Stimulated activated naive CD8-positive, alpha-beta T cell treated with anti-CD3 and anti-CD28 coated beads, Interleukin-15, amount 100 ng/mL, for 72 hours (primary cell): ENCODE measurements around the gene CD101.

Experiments
- ATAC-seq: fragments of 150-1000 bp; cut with Tn5 transposase; 2 replicates; pipeline ENCODE4 v1.10.0; 2021; ENCODE audit warnings: mild to moderate bottlenecking, moderate library complexity
- DNase-seq, 2 donors: peaks; one replicate each; pipeline ENCODE4 v3.0.0; 2021 to 2022
- H3K27ac Mint-ChIP-seq, 2 donors: one replicate each; pipeline ENCODE4 v1.8.0; 2022; ENCODE audit warnings: mild to moderate bottlenecking in 2 of 2, mixed read lengths in 2 of 2, moderate library complexity in 2 of 2
- H3K27me3 Mint-ChIP-seq: one replicate; pipeline ENCODE4 v1.8.0; 2022; ENCODE audit warnings: mixed read lengths
- H3K4me1 Mint-ChIP-seq: one replicate; pipeline ENCODE4 v1.8.0; 2022; ENCODE audit warnings: mild to moderate bottlenecking, mixed read lengths
- H3K4me3 Mint-ChIP-seq, 2 donors: one replicate each; pipeline ENCODE4 v1.8.0; 2022; ENCODE audit warnings: mild to moderate bottlenecking in 2 of 2, mixed read lengths in 2 of 2, moderate library complexity in 1 of 2
- H3K9me3 Mint-ChIP-seq, 2 donors: one replicate each; pipeline ENCODE4 v1.8.0; 2022; ENCODE audit warnings: mixed read lengths in 2 of 2

The CD101 gene

GRCh38 chr1:116994411-116994810 lies 7.1 kb upstream of the CD101 start:
- Mint-ChIP-seq H3K27ac (no peak overlapping the region), H3K9me3 (peaks cover 0 to 4% of the 10 kb centered on the region in 2 donors), H3K4me3 (no peak overlapping the region), H3K4me1 (peaks cover 25% of the 10 kb centered on the region), H3K27me3 (no peaks in the 10 kb centered on the region)
- DNase-seq: no peak
- ATAC-seq: no peak

GRCh38 chr1:116997066-116997465 lies 4.5 kb upstream of the CD101 start:
- Mint-ChIP-seq H3K4me1 (peaks cover 29% of the 10 kb centered on the region), H3K27me3 (no peaks in the 10 kb centered on the region), H3K9me3 (peaks cover 2 to 5% of the 10 kb centered on the region in 2 donors), H3K4me3 (no peak overlapping the region), H3K27ac (no peak overlapping the region)
- no peak for DNase-seq
- no peak for ATAC-seq

- peaks cover 32% of the 10 kb centered on the region for H3K4me1 Mint-ChIP-seq
- H3K27me3 Mint-ChIP-seq: no peaks in the 10 kb centered on the region
- ATAC-seq (no peak), DNase-seq (no peak)
- H3K4me3 Mint-ChIP-seq: no peak overlapping the region
- H3K9me3 Mint-ChIP-seq: peaks cover 7 to 9% of the 10 kb centered on the region in 2 donors
- no peak overlapping the region for H3K27ac Mint-ChIP-seq
These were observed 3.9 kb upstream of the CD101 start for GRCh38 chr1:116997636-116998035.

GRCh38 chr1:116999596-116999995 lies 2.0 kb upstream of the CD101 start:
- no peak overlapping the region for H3K27ac Mint-ChIP-seq
- no peak overlapping the region for H3K4me3 Mint-ChIP-seq
- no peak for DNase-seq
- H3K4me1 Mint-ChIP-seq: peaks cover 47% of the 10 kb centered on the region
- H3K9me3 Mint-ChIP-seq: peaks cover 5 to 7% of the 10 kb centered on the region in 2 donors
- H3K27me3 Mint-ChIP-seq: no peaks in the 10 kb centered on the region
- no peak for ATAC-seq

GRCh38 chr1:117000142-117000541 lies 1.4 kb upstream of the CD101 start:
- Mint-ChIP-seq H3K9me3 (peaks cover 5 to 7% of the 10 kb centered on the region in 2 donors), H3K4me1 (peaks cover 52% of the 10 kb centered on the region), H3K4me3 (no peak overlapping the region), H3K27ac (peak overlapping the region in 1 of 2 donors; percentile 49), H3K27me3 (no peaks in the 10 kb centered on the region)
- DNase-seq: no peak
- no peak for ATAC-seq

- H3K27me3 Mint-ChIP-seq: no peaks in the 10 kb centered on the region
- ATAC-seq (no peak), DNase-seq (no peak)
- peak overlapping the region; percentile 41 to 72 for H3K27ac Mint-ChIP-seq
- H3K4me1 Mint-ChIP-seq: peaks cover 80% of the 10 kb centered on the region
- H3K9me3 Mint-ChIP-seq: peaks cover 5 to 7% of the 10 kb centered on the region in 2 donors
- peak overlapping the region; percentile 51 to 69 for H3K4me3 Mint-ChIP-seq
These were observed 1.8 kb downstream of the CD101 start for GRCh38 chr1:117003223-117003875.

- Mint-ChIP-seq H3K27ac (peak overlapping the region; percentile 91 to 94), H3K4me3 (peak overlapping the region; percentile 61 to 62), H3K9me3 (no peaks in the 10 kb centered on the region), H3K4me1 (peaks cover 71% of the 10 kb centered on the region), H3K27me3 (no peaks in the 10 kb centered on the region)
- DNase-seq (no peak), ATAC-seq (peak; percentile 56)
These were observed 6.1 kb downstream of the CD101 start for GRCh38 chr1:117007719-117008013.

- H3K9me3 Mint-ChIP-seq: no peaks in the 10 kb centered on the region
- H3K27ac Mint-ChIP-seq: peak overlapping the region; percentile 77 to 84
- DNase-seq (no peak), ATAC-seq (no peak)
- H3K27me3 Mint-ChIP-seq: no peaks in the 10 kb centered on the region
- peaks cover 68% of the 10 kb centered on the region for H3K4me1 Mint-ChIP-seq
- H3K4me3 Mint-ChIP-seq: peak overlapping the region; percentile 53 to 63
These were observed 7.1 kb downstream of the CD101 start for GRCh38 chr1:117008656-117009055.

- ATAC-seq: peak; percentile 73
- H3K4me1 Mint-ChIP-seq: peaks cover 71% of the 10 kb centered on the region
These were observed 7.6 kb downstream of the CD101 start for GRCh38 chr1:117009132-117009531.

GRCh38 chr1:117010310-117010969 lies 8.9 kb downstream of the CD101 start:
- Mint-ChIP-seq H3K4me1 (peaks cover 68% of the 10 kb centered on the region), H3K4me3 (no peak overlapping the region), H3K27ac (peak overlapping the region in 1 of 2 donors; percentile 49), H3K27me3 (no peaks in the 10 kb centered on the region), H3K9me3 (no peaks in the 10 kb centered on the region)
- DNase-seq: no peak
- ATAC-seq: no peak

More at GRCh38 chr1:117009132-117009531, 7.6 kb downstream of the CD101 start:
- Mint-ChIP-seq H3K9me3 (no peaks in the 10 kb centered on the region), H3K27me3 (no peaks in the 10 kb centered on the region), H3K27ac (peak overlapping the region; percentile 93 to 94), H3K4me3 (peak overlapping the region; percentile 53 to 63)
- DNase-seq: peak in 1 of 2 donors; percentile 43

GRCh38 chr1:117011334-117011733 lies 9.8 kb downstream of the CD101 start:
- H3K27me3 Mint-ChIP-seq: no peaks in the 10 kb centered on the region
- no peak overlapping the region for H3K27ac Mint-ChIP-seq

GRCh38 chr1:117013309-117013858 lies 11.8 kb downstream of the CD101 start:
- Mint-ChIP-seq H3K27me3 (no peaks in the 10 kb centered on the region), H3K4me3 (no peak overlapping the region), H3K4me1 (peaks cover 68% of the 10 kb centered on the region), H3K27ac (no peak overlapping the region), H3K9me3 (no peaks in the 10 kb centered on the region)
- ATAC-seq (no peak), DNase-seq (no peak)

More at GRCh38 chr1:117011334-117011733, 9.8 kb downstream of the CD101 start:
- DNase-seq (no peak), ATAC-seq (no peak)
- H3K4me1 Mint-ChIP-seq: peaks cover 64% of the 10 kb centered on the region
- H3K4me3 Mint-ChIP-seq: no peak overlapping the region
- H3K9me3 Mint-ChIP-seq: no peaks in the 10 kb centered on the region

GRCh38 chr1:117014209-117014608 lies 12.6 kb downstream of the CD101 start:
- peaks cover 63% of the 10 kb centered on the region for H3K4me1 Mint-ChIP-seq
- no peaks in the 10 kb centered on the region for H3K27me3 Mint-ChIP-seq
- DNase-seq (peak in 1 of 2 donors; percentile 31), ATAC-seq (peak; percentile 83)
- peak overlapping the region; percentile 4 to 15 for H3K4me3 Mint-ChIP-seq
- no peaks in the 10 kb centered on the region for H3K9me3 Mint-ChIP-seq
- peak overlapping the region in 1 of 2 donors; percentile 3 for H3K27ac Mint-ChIP-seq

GRCh38 chr1:117015724-117016123 lies 14.2 kb downstream of the CD101 start:
- peak overlapping the region in 1 of 2 donors; percentile 11 for H3K27ac Mint-ChIP-seq
- peaks cover 0 to 5% of the 10 kb centered on the region in 2 donors for H3K9me3 Mint-ChIP-seq
- no peaks in the 10 kb centered on the region for H3K27me3 Mint-ChIP-seq
- H3K4me1 Mint-ChIP-seq: peaks cover 54% of the 10 kb centered on the region
- no peak for ATAC-seq
- no peak overlapping the region for H3K4me3 Mint-ChIP-seq
- no peak for DNase-seq

GRCh38 chr1:117017062-117017461 lies 15.5 kb downstream of the CD101 start:
- DNase-seq (no peak), ATAC-seq (peak; percentile 22)
- Mint-ChIP-seq H3K4me1 (peaks cover 48% of the 10 kb centered on the region), H3K4me3 (no peak overlapping the region), H3K27ac (no peak overlapping the region), H3K27me3 (no peaks in the 10 kb centered on the region), H3K9me3 (peaks cover 0 to 5% of the 10 kb centered on the region in 2 donors)

GRCh38 chr1:117017648-117018047 lies 16.1 kb downstream of the CD101 start:
- Mint-ChIP-seq H3K27me3 (no peaks in the 10 kb centered on the region), H3K4me1 (peaks cover 48% of the 10 kb centered on the region), H3K9me3 (peaks cover 0 to 5% of the 10 kb centered on the region in 2 donors), H3K27ac (peak overlapping the region in 1 of 2 donors; percentile 7), H3K4me3 (no peak overlapping the region)
- ATAC-seq: no peak
- no peak for DNase-seq
